Fibroblast of lung (primary cell): ENCODE measurements around the gene ADARB1.

Source experiments
- EZH2 ChIP-seq: IDR thresholded peaks from 2 replicates; pipeline ENCODE4 v1.5.1; 2012; ENCODE audit warnings: low read length, control low read depth, mild to moderate bottlenecking; ENCODE audit errors: missing control alignments
- TF ChIP-seq, protein P1 (sequence below), 2 donors: IDR thresholded peaks in 1 of 2; conservative IDR thresholded peaks in 1 of 2; 1 replicate in 1 of 2; 2 replicates in 1 of 2; pipeline ENCODE4 v1.5.1; 2011 to 2012; ENCODE audit warnings: low read length in 2 of 2, control low read depth in 1 of 2, inconsistent platforms in 1 of 2, low read depth in 1 of 2, mild to moderate bottlenecking in 1 of 2

- TF ChIP-seq, protein P1, sequence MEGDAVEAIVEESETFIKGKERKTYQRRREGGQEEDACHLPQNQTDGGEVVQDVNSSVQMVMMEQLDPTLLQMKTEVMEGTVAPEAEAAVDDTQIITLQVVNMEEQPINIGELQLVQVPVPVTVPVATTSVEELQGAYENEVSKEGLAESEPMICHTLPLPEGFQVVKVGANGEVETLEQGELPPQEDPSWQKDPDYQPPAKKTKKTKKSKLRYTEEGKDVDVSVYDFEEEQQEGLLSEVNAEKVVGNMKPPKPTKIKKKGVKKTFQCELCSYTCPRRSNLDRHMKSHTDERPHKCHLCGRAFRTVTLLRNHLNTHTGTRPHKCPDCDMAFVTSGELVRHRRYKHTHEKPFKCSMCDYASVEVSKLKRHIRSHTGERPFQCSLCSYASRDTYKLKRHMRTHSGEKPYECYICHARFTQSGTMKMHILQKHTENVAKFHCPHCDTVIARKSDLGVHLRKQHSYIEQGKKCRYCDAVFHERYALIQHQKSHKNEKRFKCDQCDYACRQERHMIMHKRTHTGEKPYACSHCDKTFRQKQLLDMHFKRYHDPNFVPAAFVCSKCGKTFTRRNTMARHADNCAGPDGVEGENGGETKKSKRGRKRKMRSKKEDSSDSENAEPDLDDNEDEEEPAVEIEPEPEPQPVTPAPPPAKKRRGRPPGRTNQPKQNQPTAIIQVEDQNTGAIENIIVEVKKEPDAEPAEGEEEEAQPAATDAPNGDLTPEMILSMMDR (conservative IDR thresholded peaks at IDR 0.05 in 1 of 2, IDR thresholded peaks at IDR 0.05 in 1 of 2; ENCODE audit: low read depth in 1 of 2, low read length in 2 of 2), result no peak
- TF ChIP-seq EZH2, result no peak
These were observed 39.2 kb downstream of the ADARB1 start for GRCh38 chr21:45113543-45113942.
